ENCODE results near the gene LRRC27. TPM values are rescaled to one million over a fixed set of nuclear protein-coding genes. Genes with fewer than 3 reads are reported as not detected.

The LRRC27 gene
- total RNA-seq, 1 donor = 13.4 TPM

- no peak overlapping the region for H3K27ac ChIP-seq (ENCODE audit: low read depth, low read length)
- H3K36me3 ChIP-seq (ENCODE audit: insufficient read depth, low read length) = no peaks in the 10 kb centered on the region
- no peak overlapping the region for H3K4me3 ChIP-seq (ENCODE audit: insufficient read depth, low read length)
- DNase-seq (ENCODE audit: insufficient read length, low spot score, missing footprints) = no peak
- H3K9me3 ChIP-seq (ENCODE audit: low read depth, low read length) = no peaks in the 10 kb centered on the region
- no peaks in the 10 kb centered on the region for H4K20me1 ChIP-seq (ENCODE audit: insufficient read depth, low read length)
- no peaks in the 10 kb centered on the region for H3K27me3 ChIP-seq (ENCODE audit: insufficient read depth, low read length)
- no peaks in the 10 kb centered on the region for H3K4me1 ChIP-seq (ENCODE audit: insufficient read depth, low read length)
- H2AFZ ChIP-seq (ENCODE audit: low read length) = no peak overlapping the region
- H3K4me2 ChIP-seq (ENCODE audit: insufficient read depth, low read length) = no peak overlapping the region
- no peaks in the 10 kb centered on the region for H3K79me2 ChIP-seq (ENCODE audit: insufficient read depth, low read length)
- TF ChIP-seq, protein P1, sequence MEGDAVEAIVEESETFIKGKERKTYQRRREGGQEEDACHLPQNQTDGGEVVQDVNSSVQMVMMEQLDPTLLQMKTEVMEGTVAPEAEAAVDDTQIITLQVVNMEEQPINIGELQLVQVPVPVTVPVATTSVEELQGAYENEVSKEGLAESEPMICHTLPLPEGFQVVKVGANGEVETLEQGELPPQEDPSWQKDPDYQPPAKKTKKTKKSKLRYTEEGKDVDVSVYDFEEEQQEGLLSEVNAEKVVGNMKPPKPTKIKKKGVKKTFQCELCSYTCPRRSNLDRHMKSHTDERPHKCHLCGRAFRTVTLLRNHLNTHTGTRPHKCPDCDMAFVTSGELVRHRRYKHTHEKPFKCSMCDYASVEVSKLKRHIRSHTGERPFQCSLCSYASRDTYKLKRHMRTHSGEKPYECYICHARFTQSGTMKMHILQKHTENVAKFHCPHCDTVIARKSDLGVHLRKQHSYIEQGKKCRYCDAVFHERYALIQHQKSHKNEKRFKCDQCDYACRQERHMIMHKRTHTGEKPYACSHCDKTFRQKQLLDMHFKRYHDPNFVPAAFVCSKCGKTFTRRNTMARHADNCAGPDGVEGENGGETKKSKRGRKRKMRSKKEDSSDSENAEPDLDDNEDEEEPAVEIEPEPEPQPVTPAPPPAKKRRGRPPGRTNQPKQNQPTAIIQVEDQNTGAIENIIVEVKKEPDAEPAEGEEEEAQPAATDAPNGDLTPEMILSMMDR (IDR thresholded peaks at IDR 0.05; ENCODE audit: extremely low read depth, low read depth, low read length) = no peak
These were observed 96.5 kb downstream of the LRRC27 start for GRCh38 chr10:132428486-132428995.

Other genes starting within 250 kb of the LRRC27 start
- gene DPYSL4, start 145.2 kb upstream of the LRRC27 start, total RNA-seq = 0.72 and 2.4 TPM in 2 replicates
- 12.7 and 14.5 TPM in 2 replicates for gene STK32C, start 24.2 kb upstream of the LRRC27 start, total RNA-seq
- gene PWWP2B, start 65.0 kb downstream of the LRRC27 start, total RNA-seq = 15.3 and 18.5 TPM in 2 replicates
- gene INPP5A, start 205.6 kb downstream of the LRRC27 start, total RNA-seq = 20.9 and 22.8 TPM in 2 replicates

Measured in osteoblast (primary cell).